Brain pericyte (primary cell): ENCODE data around the gene NXN.

Source experiments
- DNase-seq: peaks from one replicate; pipeline ENCODE4 v3.0.0-alpha.2; 2012; ENCODE audit warnings: low read depth, low spot score

The NXN gene

GRCh38 chr17:979539-980405, at the start of gene NXN:
Gene NXN (minus strand): TSS chr17:979776.
- DNase-seq, result no peak

GRCh38 chr17:1027044-1027443, 47.5 kb upstream of the NXN start:
- no peak for DNase-seq

- DNase-seq, result no peak
Observed at GRCh38 chr17:1026599-1026975, 47.0 kb upstream of the NXN start.

- no peak for DNase-seq
Observed at GRCh38 chr17:1025733-1026598, 46.4 kb upstream of the NXN start.

- no peak for DNase-seq
Observed at GRCh38 chr17:1024076-1024475, 44.5 kb upstream of the NXN start.

- DNase-seq, result no peak
Observed at GRCh38 chr17:1022278-1023024, 42.9 kb upstream of the NXN start.

- no peak for DNase-seq
Observed at GRCh38 chr17:1021147-1021546, 41.6 kb upstream of the NXN start.

GRCh38 chr17:1019451-1019850, 39.9 kb upstream of the NXN start:
- no peak for DNase-seq

- DNase-seq, result no peak
Observed at GRCh38 chr17:1018547-1018946, 39.0 kb upstream of the NXN start.

- DNase-seq, result no peak
Observed at GRCh38 chr17:1013729-1014090, 34.1 kb upstream of the NXN start.

GRCh38 chr17:1012823-1013728, 33.5 kb upstream of the NXN start:
- no peak for DNase-seq

GRCh38 chr17:1011760-1012735, 32.5 kb upstream of the NXN start:
- no peak for DNase-seq

- DNase-seq, result no peak
Observed at GRCh38 chr17:1011138-1011537, 31.6 kb upstream of the NXN start.

GRCh38 chr17:1010586-1010985, 31.0 kb upstream of the NXN start:
- DNase-seq, result no peak

GRCh38 chr17:1010086-1010450, 30.5 kb upstream of the NXN start:
- no peak for DNase-seq

GRCh38 chr17:1009229-1010085, 29.9 kb upstream of the NXN start:
- no peak for DNase-seq

GRCh38 chr17:1008008-1008761, 28.6 kb upstream of the NXN start:
- no peak for DNase-seq

- DNase-seq, result no peak
Observed at GRCh38 chr17:1007310-1008007, 27.9 kb upstream of the NXN start.
